ENCODE measurements around the gene MTCH1.

The MTCH1 gene

DNA sequence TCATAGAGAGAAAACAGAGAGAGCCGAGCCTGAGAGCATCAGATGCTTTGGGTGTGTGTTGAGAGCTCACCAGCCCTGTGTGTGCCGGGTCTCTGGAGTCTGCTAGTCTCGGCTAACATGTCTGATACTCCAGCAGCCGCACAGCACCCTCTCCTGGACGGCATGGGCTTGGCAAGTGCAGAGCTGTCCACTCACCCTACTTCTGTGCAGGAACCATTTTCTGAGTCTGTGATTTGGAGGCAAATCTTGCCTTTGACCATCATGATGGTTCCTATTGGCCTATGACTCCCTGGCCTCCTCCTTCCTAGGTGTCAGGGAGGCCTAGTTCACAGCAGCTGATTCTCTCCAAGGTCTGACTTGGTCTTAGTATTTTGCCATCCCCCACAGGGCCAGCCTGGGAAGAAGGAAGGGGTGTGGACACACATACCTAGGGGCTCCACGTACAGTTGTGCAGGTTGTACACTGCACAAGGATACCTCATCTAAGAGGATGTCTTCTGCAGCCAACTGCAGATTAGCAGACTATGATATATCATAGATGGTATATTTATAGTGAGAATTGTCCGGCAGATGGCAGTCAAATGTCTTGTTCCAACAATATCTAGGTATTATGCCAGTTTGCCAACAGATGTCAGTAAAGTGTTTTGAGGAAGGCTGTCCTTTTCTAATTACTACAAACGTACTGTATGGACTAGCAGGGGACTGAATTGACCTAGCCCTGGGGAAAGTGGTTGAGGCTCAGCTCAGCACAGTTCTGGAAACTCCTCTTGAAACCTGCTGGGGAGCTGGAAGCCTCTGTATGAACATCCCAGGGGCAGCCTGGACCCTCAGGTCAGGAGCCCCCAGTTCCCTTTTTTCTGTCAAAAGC, 32.4 kb upstream of the MTCH1 start:
- in situ Hi-C loops (cut with MboI; ENCODE audit: low sequenced_read_pairs): no loop called here

- in situ Hi-C loops (cut with MboI; ENCODE audit: low sequenced_read_pairs): no loop called here
Observed at GRCh38 chr6:37017606-37018197, 31.7 kb upstream of the MTCH1 start.

- in situ Hi-C loops (cut with MboI; ENCODE audit: low sequenced_read_pairs): no loop called here
Observed at GRCh38 chr6:37016995-37017394, 31.0 kb upstream of the MTCH1 start.

DNA sequence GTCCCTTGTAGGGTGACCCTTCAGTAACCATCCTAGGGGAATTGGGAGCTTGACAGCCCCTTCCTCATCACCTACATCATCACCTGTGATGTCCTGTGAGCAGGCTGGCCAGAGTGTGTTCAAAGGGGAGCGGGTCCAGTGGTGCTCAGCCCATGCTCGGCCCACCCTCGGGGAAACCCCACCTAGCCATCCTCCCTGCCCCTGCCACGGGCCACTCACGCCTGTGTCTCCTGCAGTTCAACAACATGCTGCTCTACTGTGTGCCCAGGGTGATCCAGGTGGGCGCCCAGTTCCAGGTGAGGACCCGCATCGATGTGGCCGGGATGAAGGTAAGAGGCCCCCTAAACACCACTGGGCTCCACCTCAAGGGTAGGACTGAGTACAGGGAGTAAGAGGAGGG, 29.5 kb upstream of the MTCH1 start:
- in situ Hi-C loops (cut with MboI; ENCODE audit: low sequenced_read_pairs): no loop called here

DNA sequence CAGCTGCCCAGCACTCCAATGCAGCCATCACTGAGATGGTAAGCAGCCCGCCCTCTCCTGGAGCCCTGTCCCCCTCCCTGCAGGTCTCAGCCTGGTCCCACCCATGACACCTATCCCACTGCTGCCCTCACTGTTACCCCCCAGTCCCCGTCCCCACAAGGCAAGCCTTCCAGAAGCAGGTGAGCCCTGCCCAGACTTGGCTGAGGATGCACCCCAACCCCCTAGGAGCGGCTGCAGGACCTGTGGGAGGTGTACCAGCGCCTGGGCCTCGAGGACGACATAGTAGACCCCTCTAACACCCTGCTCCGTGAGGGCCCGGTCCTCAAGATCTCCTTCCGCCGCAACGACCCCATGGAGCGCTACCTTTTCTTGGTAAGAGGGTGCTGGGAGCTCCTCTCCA, 28.7 kb upstream of the MTCH1 start:
- in situ Hi-C loops (cut with MboI; ENCODE audit: low sequenced_read_pairs): no loop called here

DNA sequence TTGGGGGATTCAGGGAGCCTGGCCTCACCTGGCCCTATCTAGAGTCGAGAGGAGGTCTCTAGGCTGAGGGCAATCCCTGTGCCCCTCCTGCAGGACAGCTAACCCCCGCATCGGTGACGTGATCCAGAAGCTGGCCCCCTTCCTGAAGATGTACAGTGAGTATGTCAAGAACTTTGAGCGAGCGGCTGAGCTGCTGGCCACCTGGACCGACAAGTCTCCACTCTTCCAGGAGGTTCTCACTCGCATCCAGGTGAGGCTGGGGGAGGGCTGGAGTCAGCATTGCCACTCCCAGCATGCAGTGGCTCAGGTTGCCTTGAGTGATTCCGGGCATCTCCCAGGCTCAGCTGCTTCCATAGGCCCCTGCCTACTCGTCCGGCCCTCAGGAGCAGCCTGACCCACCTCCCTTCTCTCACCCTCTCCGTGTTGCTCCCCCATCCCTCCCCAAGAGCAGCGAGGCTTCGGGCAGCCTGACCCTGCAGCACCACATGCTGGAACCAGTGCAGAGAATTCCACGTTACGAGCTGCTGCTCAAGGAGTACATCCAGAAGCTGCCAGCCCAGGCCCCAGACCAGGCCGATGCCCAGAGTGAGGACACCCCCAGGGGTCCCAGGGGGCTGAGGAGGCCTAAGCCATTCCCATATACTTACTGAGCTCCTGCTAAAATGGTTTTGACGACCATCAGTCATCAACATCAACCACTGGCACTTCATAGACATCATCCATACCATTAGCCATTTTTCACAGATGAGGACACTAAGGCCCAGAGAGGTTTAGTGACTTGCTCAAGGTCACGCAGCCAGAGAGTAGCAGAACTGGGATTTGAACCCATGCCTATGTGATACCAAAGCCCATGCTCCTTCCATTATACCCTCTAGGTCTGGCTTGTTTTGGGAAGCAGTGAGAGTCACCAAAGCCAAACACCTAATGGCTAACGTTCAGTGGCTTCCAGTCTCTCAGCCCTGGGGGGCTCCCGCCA, 27.8 kb upstream of the MTCH1 start:
- in situ Hi-C loops (cut with MboI; ENCODE audit: low sequenced_read_pairs): no loop called here

DNA sequence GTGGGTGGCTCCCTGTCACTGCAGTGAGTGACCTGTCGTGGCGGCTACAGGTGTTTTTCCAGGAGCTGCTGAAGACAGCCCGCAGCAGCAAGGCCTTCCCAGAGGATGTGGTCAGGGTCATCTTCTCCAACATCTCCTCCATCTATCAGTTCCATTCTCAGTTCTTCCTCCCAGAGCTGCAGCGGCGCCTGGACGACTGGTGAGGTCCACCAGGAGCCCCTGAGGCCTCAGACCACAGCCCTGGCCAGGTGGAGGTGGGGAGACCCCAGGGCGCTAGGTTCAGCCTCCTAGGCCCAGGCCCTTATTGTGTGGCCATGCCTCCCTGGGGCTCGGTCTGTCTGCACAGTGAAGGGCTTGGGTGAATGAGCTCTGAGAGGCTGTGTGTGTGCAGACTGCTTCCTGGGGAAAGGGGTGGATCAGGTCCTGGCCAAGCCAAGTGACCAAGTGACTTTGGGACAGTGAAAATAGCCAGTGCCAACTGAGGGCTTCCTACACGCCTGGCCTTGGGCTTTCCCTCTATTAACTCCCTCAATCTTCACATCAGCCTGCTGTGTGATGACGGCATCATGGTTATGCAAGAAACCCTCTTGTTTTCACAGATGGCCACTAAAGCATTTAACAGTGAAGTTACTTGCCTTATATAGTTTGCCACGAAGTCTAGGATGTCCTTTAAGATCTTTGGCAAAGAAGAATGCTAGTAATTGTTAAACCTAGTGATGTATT, 25.8 kb upstream of the MTCH1 start:
- in situ Hi-C loops (cut with MboI; ENCODE audit: low sequenced_read_pairs): no loop called here

DNA sequence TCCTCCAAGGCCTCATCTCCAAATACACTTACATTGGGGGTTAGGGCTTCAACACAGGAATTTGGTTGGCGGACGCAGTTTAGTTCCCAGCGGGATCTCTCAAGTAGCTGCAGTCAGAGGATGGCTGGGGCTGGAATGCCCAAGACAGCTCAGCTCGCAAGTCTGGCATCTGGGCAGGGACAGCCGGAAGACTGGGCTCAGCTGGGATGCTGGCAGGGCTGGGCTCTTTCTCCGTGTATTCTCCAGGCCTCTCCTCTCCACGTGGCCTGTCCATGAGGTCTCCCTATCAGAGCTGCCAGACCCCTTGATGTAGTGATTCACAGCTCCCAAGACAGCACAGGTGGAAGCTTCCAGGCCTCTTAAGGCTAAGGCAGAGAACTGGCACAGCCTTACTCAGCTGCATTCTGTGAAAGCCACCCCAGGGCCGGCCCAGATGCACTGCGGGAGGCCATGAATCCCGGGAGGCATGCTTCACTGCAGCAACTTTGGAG, 24.5 kb upstream of the MTCH1 start:
- in situ Hi-C loops (cut with MboI; ENCODE audit: low sequenced_read_pairs): no loop called here

DNA sequence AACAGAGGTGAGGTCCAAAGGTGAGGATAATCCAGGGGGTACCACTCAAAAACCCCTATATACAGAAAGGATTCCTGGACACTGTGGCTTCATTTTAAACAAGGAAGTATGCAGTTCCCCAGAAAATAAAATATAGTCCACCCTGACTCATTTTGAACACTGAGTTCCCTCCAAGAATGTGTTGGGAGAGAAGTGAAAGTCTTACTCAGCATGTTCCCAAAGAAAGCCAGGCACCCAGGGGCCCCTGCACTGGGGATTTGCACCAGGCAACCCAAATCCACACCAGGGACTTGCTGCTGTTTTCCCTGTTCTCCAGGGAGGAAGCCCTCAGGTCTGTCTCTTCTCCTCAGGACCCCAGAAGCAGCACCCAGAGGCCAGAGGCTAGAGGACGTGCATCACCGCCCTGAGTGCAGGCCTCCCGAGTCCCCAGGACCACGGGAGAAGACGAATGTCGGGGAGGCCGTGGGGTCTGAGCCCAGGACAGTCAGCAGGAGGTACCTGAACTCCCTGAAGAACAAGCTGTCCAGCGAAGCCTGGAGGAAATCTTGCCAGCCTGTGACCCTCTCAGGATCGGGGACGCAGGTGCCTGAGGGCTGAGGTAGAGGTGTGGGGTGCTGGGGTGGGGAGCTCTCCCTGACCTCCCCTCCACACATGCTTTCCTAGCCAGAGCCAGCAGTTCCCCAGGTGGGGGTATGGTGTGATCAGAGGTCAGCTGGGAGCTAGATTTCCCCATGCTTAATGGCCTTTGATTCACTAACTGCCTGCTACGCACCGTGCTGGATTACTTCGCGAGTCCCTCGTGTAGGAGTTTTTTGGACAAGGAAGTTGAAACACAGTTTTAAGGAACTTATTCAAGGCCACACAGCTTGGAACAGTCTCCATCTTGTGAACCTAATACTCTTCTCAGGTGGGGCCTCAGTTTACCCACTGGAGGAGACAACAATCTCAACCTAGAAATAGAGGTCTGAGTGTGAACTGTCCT, 22.8 kb upstream of the MTCH1 start:
- in situ Hi-C loops (cut with MboI; ENCODE audit: low sequenced_read_pairs): loop anchor here (10.0 kb wide), 1 partner anchor 234 kb away; no protein-coding TSS in a partner anchor

- in situ Hi-C loops (cut with MboI; ENCODE audit: low sequenced_read_pairs): loop anchor here (10.0 kb wide), 1 partner anchor 233 kb away; no protein-coding TSS in a partner anchor
Observed at GRCh38 chr6:37007340-37008043, 21.5 kb upstream of the MTCH1 start.

- in situ Hi-C loops (cut with MboI; ENCODE audit: low sequenced_read_pairs): loop anchor here (10.0 kb wide), 1 partner anchor 232 kb away; no protein-coding TSS in a partner anchor
Observed at GRCh38 chr6:37006793-37007339, 20.9 kb upstream of the MTCH1 start.

- in situ Hi-C loops (cut with MboI; ENCODE audit: low sequenced_read_pairs): loop anchor here (10.0 kb wide), 1 partner anchor 231 kb away; no protein-coding TSS in a partner anchor
Observed at GRCh38 chr6:37005827-37006567, 20.0 kb upstream of the MTCH1 start.

DNA sequence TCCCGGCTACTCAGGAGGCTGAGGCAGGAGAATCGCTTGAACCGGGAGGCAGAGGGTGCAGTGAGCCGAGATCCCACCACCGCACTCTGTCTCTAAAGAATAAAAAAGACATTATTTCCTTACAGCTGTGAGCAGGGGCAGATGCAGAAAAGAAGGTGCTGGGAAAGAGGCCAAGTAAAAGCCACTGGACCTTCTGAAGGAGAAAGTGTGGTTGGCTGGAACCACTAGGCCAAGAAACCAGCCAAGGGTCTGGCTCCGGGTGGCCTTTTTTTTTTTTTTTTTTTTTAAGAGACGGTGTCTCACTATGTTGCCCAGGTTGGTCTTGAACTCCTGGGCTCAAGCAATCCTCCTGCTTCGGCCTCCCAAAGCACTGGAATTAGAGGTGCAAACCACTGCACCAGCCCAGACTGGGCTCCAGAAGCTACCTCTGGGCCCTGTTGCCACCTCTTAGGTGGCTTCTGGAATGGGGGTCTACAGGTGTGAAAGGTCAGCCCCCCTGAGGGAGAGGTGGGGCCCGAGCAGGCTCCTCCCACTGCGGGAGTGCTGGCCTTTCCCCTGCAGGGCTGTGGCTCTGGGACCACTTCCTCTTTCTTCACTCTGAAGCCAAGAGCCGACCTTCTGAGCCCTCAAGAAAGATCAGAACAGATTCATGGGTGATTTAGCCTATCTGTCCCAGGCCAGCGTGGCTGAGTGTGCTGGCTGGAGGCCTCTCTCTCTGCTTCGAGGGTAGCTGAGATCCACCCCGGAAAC, 19.2 kb upstream of the MTCH1 start, which contains the start of gene FGD2:
Gene FGD2 (plus strand): TSS at position 595 of the 750 bp plus-strand sequence. CDS start 163 bp downstream, outside the sequence.
- in situ Hi-C loops (cut with MboI; ENCODE audit: low sequenced_read_pairs): loop anchor here (10.0 kb wide), 1 partner anchor 230 kb away; no protein-coding TSS in a partner anchor

DNA sequence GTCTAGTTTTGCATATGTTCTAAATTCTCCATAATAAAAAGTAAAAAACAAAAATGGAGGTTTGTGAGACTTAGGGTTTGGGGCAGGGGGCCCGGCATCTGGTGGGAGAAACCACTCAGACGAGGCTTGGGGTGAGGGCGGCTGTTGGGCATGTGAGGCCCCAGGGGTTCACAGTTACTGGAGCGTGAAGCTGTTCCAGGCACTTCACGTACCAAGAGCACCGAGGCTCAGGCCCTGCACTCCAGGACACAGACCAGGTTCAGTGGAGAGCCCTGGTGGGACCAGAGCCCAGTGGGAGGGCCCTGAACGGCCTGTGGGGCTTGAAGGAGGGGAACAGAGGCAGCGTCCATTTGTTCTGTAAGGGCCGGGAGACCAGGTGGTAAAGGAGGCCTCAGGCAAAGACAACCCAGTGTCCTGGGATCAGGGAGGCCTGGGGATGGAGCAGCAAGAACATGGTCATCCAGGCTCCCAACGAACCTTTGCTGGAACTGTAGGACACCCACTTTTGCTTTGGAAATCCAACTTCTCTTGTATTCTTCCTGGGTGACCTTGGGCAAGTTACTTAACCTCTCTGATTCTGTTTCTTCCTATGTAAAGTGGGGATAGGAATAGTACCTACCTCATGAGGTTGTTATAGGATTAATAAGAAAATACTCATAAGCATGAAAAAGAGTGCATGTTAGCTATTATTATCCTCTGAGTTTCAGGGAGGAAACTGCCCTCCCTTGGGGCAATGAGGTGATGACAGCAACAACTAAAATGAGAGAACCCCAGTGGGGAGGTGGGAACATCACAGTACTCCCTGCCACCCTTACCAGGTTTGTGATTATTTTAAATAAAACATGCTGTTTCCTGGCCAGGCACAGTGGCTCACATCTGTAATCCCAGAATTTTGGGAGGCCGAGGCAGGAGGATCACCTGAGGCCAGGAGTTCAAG, 18.3 kb upstream of the MTCH1 start:
- in situ Hi-C loops (cut with MboI; ENCODE audit: low sequenced_read_pairs): loop anchor here (10.0 kb wide), 1 partner anchor 230 kb away; no protein-coding TSS in a partner anchor

GRCh38 chr6:36999751-37000125, 13.7 kb upstream of the MTCH1 start:
- in situ Hi-C loops (cut with MboI; ENCODE audit: low sequenced_read_pairs): loop anchor here (10.0 kb wide), 1 partner anchor 225 kb away; no protein-coding TSS in a partner anchor

All from HL-60/S4 treated with phorbol 12-myristate 13-acetate at 8.2 ng/mL for 4 days and 3 days (cell line).